ENCODE data around the gene TLE3.

The TLE3 gene

DNA sequence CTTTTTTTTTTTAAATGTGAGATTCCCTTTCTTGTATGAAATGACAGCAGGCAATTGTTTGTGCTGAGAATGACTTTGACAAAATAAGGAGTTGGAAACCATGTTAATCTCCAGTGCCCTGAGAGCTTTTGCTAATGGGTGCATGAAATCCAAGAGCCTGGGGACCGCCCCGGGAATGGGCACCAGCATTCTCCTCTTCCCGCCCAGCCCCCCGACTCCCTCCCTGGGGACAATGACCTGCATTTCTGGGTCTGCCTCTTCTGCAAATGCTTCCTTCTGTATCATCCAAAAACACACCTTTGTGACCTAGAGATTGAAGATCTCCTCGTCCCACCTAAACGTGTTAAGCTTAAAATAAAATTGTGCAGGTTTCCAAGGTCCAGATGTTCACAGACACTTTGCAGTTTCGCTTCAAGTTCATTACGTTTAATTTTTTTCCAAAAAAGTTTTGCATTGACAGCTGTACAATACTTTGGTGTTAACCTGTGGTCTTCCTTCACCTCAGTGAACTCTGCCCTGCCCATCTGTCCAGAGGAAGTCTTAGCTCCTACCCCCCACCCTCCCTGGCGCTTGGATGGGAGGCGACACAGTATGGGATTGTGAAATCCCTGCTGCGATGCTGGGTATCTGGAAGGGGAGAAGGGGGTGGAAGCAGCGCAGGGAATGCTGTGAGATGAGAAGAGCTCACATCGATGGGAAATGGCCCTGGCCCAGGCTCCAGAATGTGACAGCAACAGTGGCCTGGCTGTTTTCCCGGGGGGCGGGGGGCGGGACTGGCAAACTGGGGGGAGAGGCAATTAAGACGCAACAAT, 50.1 kb downstream of the TLE3 start:
- TF ChIP-seq CTCF (IDR thresholded peaks at IDR 0.05; ENCODE audit: borderline replicate concordance, extremely low read depth, low read length, poor library complexity, severe bottlenecking) (no peak), EZH2 (IDR thresholded peaks at IDR 0.05; ENCODE audit: borderline replicate concordance, low read depth, low read length, severe bottlenecking) (no peak)
- ATAC-seq (ENCODE audit: insufficient read depth, low read depth) (no peak), DNase-seq (no peak)
- no peaks in the 10 kb centered on the region for H3K9me3 ChIP-seq (ENCODE audit: insufficient read depth, low read length, severe bottlenecking)
- no peaks in the 10 kb centered on the region for H3K79me2 ChIP-seq (ENCODE audit: insufficient read depth, low read length)
- H3K27me3 ChIP-seq (ENCODE audit: insufficient read depth, low read length, poor library complexity): no peaks in the 10 kb centered on the region
- no peak overlapping the region for H3K4me3 ChIP-seq (ENCODE audit: low read depth in 1 of 2, low read length in 2 of 2)
- H3K4me1 ChIP-seq (ENCODE audit: insufficient read depth, low read length): no peaks in the 10 kb centered on the region
- no peak overlapping the region for H3K4me2 ChIP-seq (ENCODE audit: insufficient read depth, low read length)
- H2AFZ ChIP-seq (ENCODE audit: low read depth, low read length): no peak overlapping the region
- H3K9ac ChIP-seq (ENCODE audit: low read depth, low read length): no peak overlapping the region
- no peak overlapping the region for H3K27ac ChIP-seq (ENCODE audit: low read length)
- peaks cover 14% of the 10 kb centered on the region; the same call in 1 of the 2 replicates for H4K20me1 ChIP-seq (ENCODE audit: insufficient read depth, low read length)
- H3K36me3 ChIP-seq (ENCODE audit: insufficient read depth, low read length): peaks cover 28% of the 10 kb centered on the region

DNA sequence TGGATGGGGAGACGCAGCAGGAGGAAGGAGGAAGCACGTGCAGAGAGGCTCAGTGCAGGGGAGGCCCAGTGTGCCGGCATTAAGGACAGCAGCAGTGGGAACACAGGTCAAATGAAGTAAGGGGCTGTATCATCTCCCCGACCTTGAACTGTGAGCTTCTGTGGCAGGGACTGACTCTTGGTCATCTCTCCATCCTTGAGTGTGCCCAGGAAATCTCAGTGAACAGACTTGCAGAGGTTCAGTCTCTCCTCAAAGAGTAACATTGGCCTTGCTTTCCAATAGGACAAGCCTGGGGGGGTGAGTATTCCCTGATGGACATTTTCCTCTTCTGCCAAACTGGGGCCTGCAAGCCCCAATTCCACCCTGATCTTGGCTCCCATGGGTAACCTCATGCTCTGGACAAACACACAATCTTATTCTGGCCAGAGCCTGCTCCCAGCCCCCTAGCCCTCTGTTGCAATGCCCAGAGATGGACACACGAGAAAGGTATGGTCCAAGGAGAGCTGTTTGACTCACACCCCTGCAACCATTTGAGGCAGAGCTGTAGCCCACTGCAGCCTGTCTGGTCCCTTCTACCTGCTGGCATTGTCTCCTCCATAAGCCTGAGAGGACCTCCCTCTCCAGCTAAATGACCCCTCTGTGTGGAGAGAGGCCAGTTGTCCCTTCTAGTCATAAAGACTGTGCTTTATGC, 50.9 kb downstream of the TLE3 start:
- Histone ChIP-seq H3K4me3 (ENCODE audit: low read depth in 1 of 2, low read length in 2 of 2) (no peak overlapping the region), H2AFZ (ENCODE audit: low read depth, low read length) (no peak overlapping the region), H3K4me1 (ENCODE audit: insufficient read depth, low read length) (no peaks in the 10 kb centered on the region), H3K79me2 (ENCODE audit: insufficient read depth, low read length) (no peaks in the 10 kb centered on the region), H3K27me3 (ENCODE audit: insufficient read depth, low read length, poor library complexity) (no peaks in the 10 kb centered on the region), H3K9me3 (ENCODE audit: insufficient read depth, low read length, severe bottlenecking) (no peaks in the 10 kb centered on the region), H3K4me2 (ENCODE audit: insufficient read depth, low read length) (no peak overlapping the region), H3K27ac (ENCODE audit: low read length) (no peak overlapping the region), H3K36me3 (ENCODE audit: insufficient read depth, low read length) (peaks cover 23% of the 10 kb centered on the region), H3K9ac (ENCODE audit: low read depth, low read length) (no peak overlapping the region), H4K20me1 (ENCODE audit: insufficient read depth, low read length) (peaks cover 8% of the 10 kb centered on the region; the same call in 1 of the 2 replicates)
- TF ChIP-seq CTCF (IDR thresholded peaks at IDR 0.05; ENCODE audit: borderline replicate concordance, extremely low read depth, low read length, poor library complexity, severe bottlenecking): no peak
- TF ChIP-seq EZH2 (IDR thresholded peaks at IDR 0.05; ENCODE audit: borderline replicate concordance, low read depth, low read length, severe bottlenecking): no peak
- ATAC-seq (ENCODE audit: insufficient read depth, low read depth) (no peak), DNase-seq (no peak)

DNA sequence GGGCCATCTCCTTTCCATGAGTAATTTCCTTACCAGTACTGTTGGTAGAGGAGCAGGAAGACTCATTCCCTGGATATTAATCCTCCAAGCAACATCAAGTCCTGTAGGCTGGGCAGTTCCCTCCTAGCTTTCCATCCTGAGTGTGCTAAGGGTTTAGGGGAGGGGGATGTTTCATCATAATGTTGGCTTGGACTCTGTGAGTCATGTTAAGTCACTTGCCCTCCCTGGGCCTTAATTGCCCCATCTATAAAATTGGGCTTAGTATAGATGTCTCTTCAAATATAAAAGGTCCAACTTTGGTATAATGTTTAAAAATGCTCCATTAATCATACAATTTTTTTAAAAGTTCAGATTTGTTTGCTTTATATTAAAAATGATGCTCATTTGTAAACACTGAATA, 52.7 kb downstream of the TLE3 start:
- Histone ChIP-seq H3K9me3 (ENCODE audit: insufficient read depth, low read length, severe bottlenecking) (no peaks in the 10 kb centered on the region), H3K36me3 (ENCODE audit: insufficient read depth, low read length) (peaks cover 6% of the 10 kb centered on the region; the same call in 1 of the 2 replicates), H2AFZ (ENCODE audit: low read depth, low read length) (no peak overlapping the region), H3K4me3 (ENCODE audit: low read depth in 1 of 2, low read length in 2 of 2) (no peak overlapping the region), H3K79me2 (ENCODE audit: insufficient read depth, low read length) (no peaks in the 10 kb centered on the region), H3K27me3 (ENCODE audit: insufficient read depth, low read length, poor library complexity) (peaks cover 1% of the 10 kb centered on the region), H3K9ac (ENCODE audit: low read depth, low read length) (no peak overlapping the region), H3K4me1 (ENCODE audit: insufficient read depth, low read length) (no peaks in the 10 kb centered on the region), H3K27ac (ENCODE audit: low read length) (no peak overlapping the region), H3K4me2 (ENCODE audit: insufficient read depth, low read length) (no peak overlapping the region), H4K20me1 (ENCODE audit: insufficient read depth, low read length) (peaks cover under 1% of the 10 kb centered on the region; the same call in 1 of the 2 replicates)
- DNase-seq: no peak
- TF ChIP-seq CTCF (IDR thresholded peaks at IDR 0.05; ENCODE audit: borderline replicate concordance, extremely low read depth, low read length, poor library complexity, severe bottlenecking): no peak
- no peak for TF ChIP-seq EZH2 (IDR thresholded peaks at IDR 0.05; ENCODE audit: borderline replicate concordance, low read depth, low read length, severe bottlenecking)
- ATAC-seq (ENCODE audit: insufficient read depth, low read depth): no peak

Measured in DND-41 (cell line).